HCT116 (cell line): Measurements from ENCODE around the gene TM9SF4. TPM values are rescaled to one million over a fixed set of nuclear protein-coding genes. Genes with fewer than 3 reads are reported as not detected.

ENCODE experiments used
- ATAC-seq: fragments of 200-7000 bp; cut with Tn5 transposase; 2 replicates; pipeline ENCODE4 v1.9.1; 2020; ENCODE audit warnings: mild to moderate bottlenecking, moderate library complexity
- BruUV-seq: library from RNA; stranded (reverse); fragments of 400-500 nt; replicated peaks from 2 replicates; lab custom pipeline; 2021; lab: Mats Ljungman, UMichigan
- CTCF ChIA-PET: fragments of 300-600 bp; sonication (Branson Sonifier 250); formaldehyde crosslinking; loops from one replicate; lab custom pipeline; 2021; ENCODE audit warnings: antibody characterized with exemption; lab: Charles Lee
- POLR2A ChIA-PET: fragments of 300-600, 350-600 bp; sonication (Branson Sonifier 250); formaldehyde crosslinking; loops from one replicate; lab custom pipeline; 2021; ENCODE audit warnings: antibody characterized with exemption; lab: Charles Lee
- RAD21 ChIA-PET, 2 experiments: fragments of 300-600 bp; sonication (Branson Sonifier 250); formaldehyde crosslinking; loops; one replicate each; lab custom pipeline; 2023; ENCODE audit warnings: low total read pairs in 2 of 2; ENCODE audit not compliant: uncharacterized antibody in 2 of 2, unreplicated experiment in 2 of 2, low non-redundant PET in 1 of 2; lab: Charles Lee
- DNase-seq: peaks from one replicate; pipeline ENCODE4 v3.0.0-alpha.2; 2010; ENCODE audit warnings: low read depth, low spot score
- H2AFZ ChIP-seq: fragments of 200-600 bp; shearing (Covaris generic), sonication (generic); 2 replicates; pipeline ENCODE4 v1.6.1; 2017; ENCODE audit warnings: low read depth, mixed run types, mixed read lengths, antibody characterized with exemption, low read length; ENCODE audit not compliant: poor library complexity, severe bottlenecking
- H3K27ac ChIP-seq: 2 replicates; pipeline ENCODE4 v1.5.1; 2012; ENCODE audit warnings: low read depth, low read length
- H3K27me3 ChIP-seq: fragments of 200-600 bp; sonication (generic); 2 replicates; pipeline ENCODE4 v1.6.1; 2016; ENCODE audit warnings: mixed run types, low read length, mixed read lengths; ENCODE audit not compliant: insufficient read depth
- H3K36me3 ChIP-seq, 2 experiments: fragments of 200-500 bp in 1 of 2; fragments of 200-600 bp in 1 of 2; sonication (Bioruptor generic) in 1 of 2; sonication (generic) in 1 of 2; 2 replicates each; pipeline versions ENCODE4 v1.5.1 to v1.6.1; 2014 to 2016; ENCODE audit warnings: low read length in 2 of 2, inconsistent platforms in 1 of 2, mixed read lengths in 1 of 2, mixed run types in 1 of 2; ENCODE audit not compliant: insufficient read depth in 2 of 2, control insufficient read depth in 1 of 2
- H3K4me1 ChIP-seq, 2 experiments: fragments of 200-600 bp in 1 of 2; sonication (generic) in 1 of 2; 2 replicates each; pipeline versions ENCODE4 v1.5.1 to v1.6.1; 2012 to 2017; ENCODE audit warnings: low read length in 2 of 2, inconsistent platforms in 1 of 2, mild to moderate bottlenecking in 1 of 2, mixed read lengths in 1 of 2, mixed run types in 1 of 2, moderate library complexity in 1 of 2; ENCODE audit not compliant: insufficient read depth in 2 of 2, control insufficient read depth in 1 of 2
- H3K4me2 ChIP-seq: fragments of 200-600 bp; sonication (generic); 2 replicates; pipeline ENCODE4 v1.6.1; 2017; ENCODE audit warnings: mixed run types, low read length, mixed read lengths
- H3K4me3 ChIP-seq, 2 experiments: fragments of 200-600 bp in 1 of 2; sonication (generic) in 1 of 2; replicated peaks in 1 of 2; 2 replicates each; pipeline ENCODE4 v1.5.1; 2011 to 2016; ENCODE audit warnings: low read length in 2 of 2, control low read depth in 1 of 2, low read depth in 1 of 2, mild to moderate bottlenecking in 1 of 2, mixed read lengths in 1 of 2, mixed run types in 1 of 2
- H3K79me2 ChIP-seq: fragments of 200-600 bp; sonication (generic); 2 replicates; pipeline ENCODE4 v1.6.1; 2017; ENCODE audit warnings: mild to moderate bottlenecking, mixed run types, low read length, moderate library complexity, mixed read lengths; ENCODE audit not compliant: insufficient read depth
- H3K9ac ChIP-seq: fragments of 200-600 bp; sonication (generic); 2 replicates; pipeline ENCODE4 v1.6.1; 2016; ENCODE audit warnings: low read length, mixed read lengths
- H3K9me2 ChIP-seq: fragments of 200-600 bp; sonication (generic), shearing (Covaris generic); 2 replicates; pipeline ENCODE4 v1.6.1; 2017; ENCODE audit warnings: mixed run types, mild to moderate bottlenecking, moderate library complexity; ENCODE audit not compliant: insufficient read depth
- H3K9me3 ChIP-seq, 2 experiments: fragments of 200-500 bp in 1 of 2; fragments of 200-600 bp in 1 of 2; sonication (Bioruptor generic) in 1 of 2; sonication (generic) in 1 of 2; 2 replicates each; pipeline ENCODE4 v1.6.1; 2014 to 2017; ENCODE audit warnings: low read length in 2 of 2, mixed read lengths in 2 of 2, inconsistent platforms in 1 of 2, low read depth in 1 of 2, mild to moderate bottlenecking in 1 of 2, mixed run types in 1 of 2, moderate library complexity in 1 of 2; ENCODE audit not compliant: control insufficient read depth in 1 of 2, insufficient read depth in 1 of 2
- H4K20me1 ChIP-seq: fragments of 200-600 bp; sonication (generic), shearing (Covaris generic); 2 replicates; pipeline ENCODE4 v1.6.1; 2017; ENCODE audit warnings: mixed run types, mild to moderate bottlenecking, moderate library complexity; ENCODE audit not compliant: insufficient read depth
- CTCF ChIP-seq, 3 experiments: fragments of 200-600 bp in 1 of 3; sonication (generic) in 1 of 3; IDR thresholded peaks in 2 of 3; conservative IDR thresholded peaks in 1 of 3; 2 replicates each; pipeline ENCODE4 v1.5.1; 2012 to 2017; ENCODE audit warnings: low read depth in 2 of 3, low read length in 2 of 3, antibody characterized with exemption in 1 of 3, borderline replicate concordance in 1 of 3, control low read depth in 1 of 3, mild to moderate bottlenecking in 1 of 3, mixed read lengths in 1 of 3, mixed run types in 1 of 3, moderate library complexity in 1 of 3; ENCODE audit not compliant: insufficient read depth in 1 of 3
- ELF1 ChIP-seq: IDR thresholded peaks from 2 replicates; pipeline ENCODE4 v1.6.1; 2012; ENCODE audit warnings: low read depth, borderline replicate concordance
- MAX ChIP-seq: IDR thresholded peaks from 2 replicates; pipeline ENCODE4 v1.6.1; 2012
- RAD21 ChIP-seq: IDR thresholded peaks from 2 replicates; pipeline ENCODE4 v1.6.1; 2012; ENCODE audit warnings: low read depth, mild to moderate bottlenecking
- SP1 ChIP-seq: IDR thresholded peaks from 2 replicates; pipeline ENCODE4 v1.6.1; 2012; ENCODE audit warnings: low read depth
- TCF7L2 ChIP-seq: IDR thresholded peaks from 2 replicates; pipeline ENCODE4 v1.7.0; 2011; ENCODE audit warnings: borderline replicate concordance, inconsistent platforms; ENCODE audit not compliant: insufficient read depth, insufficient read length; ENCODE audit errors: extremely low read depth
- ZNF274 ChIP-seq: fragments of 200-500 bp; sonication (Bioruptor generic); IDR thresholded peaks from 2 replicates; pipeline ENCODE4 v1.6.1; 2014; ENCODE audit warnings: mild to moderate bottlenecking, low read depth, low read length, inconsistent platforms
- intact Hi-C: fragments of 100-400 bp; cut with micrococcal nuclease; formaldehyde crosslinking; loops from 2 replicates; pipeline ENCODE4 v1.10.0; 2022
- total RNA-seq: library from RNA; stranded (reverse); gene quantifications from one replicate; pipeline ENCODE4 v1.2.1, GENCODE V29; 2021; ENCODE audit not compliant: unreplicated experiment

TM9SF4 gene
- total RNA-seq, 1 experiment from 2014 or later, result 51.2 TPM

GRCh38 chr20:32089637-32090362 is 19.7 kb upstream of the TM9SF4 start:
- H3K9me2 ChIP-seq, result no peaks in the 10 kb centered on the region
- H4K20me1 ChIP-seq, result no peaks in the 10 kb centered on the region
- no peak overlapping the region for H3K9ac ChIP-seq
- no peaks in the 10 kb centered on the region; the same call in 1 of the 2 replicates for H3K27me3 ChIP-seq
- ChIA-PET POLR2A (interaction anchor here (1.1 kb wide), 1 partner anchor 14 kb away, joined by 3 read pairs; no protein-coding TSS in a partner anchor), CTCF (interaction anchor here (0.7 to 3.0 kb wide), 2 partner anchors 10 to 237 kb away, joined by 3 to 17 read pairs; no protein-coding TSS in a partner anchor), RAD21 (no interaction called here)
- no peak overlapping the region for H3K4me3 ChIP-seq
- no peak overlapping the region for H3K27ac ChIP-seq
- no peak overlapping the region for H2AFZ ChIP-seq
- BruUV-seq, result no TSS peak
- H3K4me2 ChIP-seq, result no peak overlapping the region
- H3K4me1 ChIP-seq, result peaks cover 0 to 2% of the 10 kb centered on the region in 2 experiments; a peak in 1 of 4 replicates
- TF ChIP-seq TCF7L2 (no peak), CTCF (IDR thresholded peaks at IDR 0.05 in 2 of 3, conservative IDR thresholded peaks at IDR 0.05 in 1 of 3; ENCODE audit: borderline replicate concordance in 1 of 3, insufficient read depth in 1 of 3, low read depth in 2 of 3, low read length in 2 of 3) (no peak), SP1 (no peak), MAX (no peak), ELF1 (no peak), RAD21 (no peak), ZNF274 (no peak)
- no peaks in the 10 kb centered on the region for H3K9me3 ChIP-seq
- H3K79me2 ChIP-seq, result no peaks in the 10 kb centered on the region
- DNase-seq, result no peak
- no peak for ATAC-seq
- H3K36me3 ChIP-seq, result no peaks in the 10 kb centered on the region
- intact Hi-C loops, result no loop called here
